ENCODE results near the gene AGBL5.

- TF ChIP-seq CTCF (IDR thresholded peaks at IDR 0.05; ENCODE audit: low read length), result no peak
- no peak for TF ChIP-seq EZH2 (IDR thresholded peaks at IDR 0.05; ENCODE audit: borderline replicate concordance, low read length)
These were observed 5.7 kb downstream of the AGBL5 start for GRCh38 chr2:27057184-27057583.
